Measurements from ENCODE around the gene CCDC82. TPM values are rescaled to one million over a fixed set of nuclear protein-coding genes. Genes with fewer than 3 reads are reported as not detected.

Gene CCDC82
- total and polyA plus RNA-seq, 12 donors = 9.1 to 33.7 (median 13.1) TPM

GRCh38 chr11:96376796-96377195, 12.9 kb downstream of the CCDC82 start:
- WGBS, 2 donors = 87 to 95% methylated on average over 1 of the region's 1 CpG
- intact Hi-C loops (cut with DNase I) = no loop called here
- ATAC-seq (no peak), DNase-seq (no peak)
- no peaks in the 10 kb centered on the region for H3K27me3 ChIP-seq
- H3K4me3 ChIP-seq = no peak overlapping the region
- no peaks in the 10 kb centered on the region for H3K4me1 ChIP-seq
- no peaks in the 10 kb centered on the region for H3K9me3 ChIP-seq
- H3K27ac ChIP-seq = no peak overlapping the region
- TF ChIP-seq CTCF (IDR thresholded peaks at IDR 0.05) = no peak
- peaks cover 0 to 71% (median 7%) of the 10 kb centered on the region in 9 donors for H3K36me3 ChIP-seq

- no peaks in the 10 kb centered on the region for H3K4me1 ChIP-seq
- no peak overlapping the region for H3K4me3 ChIP-seq
- peaks cover 0 to 74% (median 26%) of the 10 kb centered on the region in 9 donors for H3K36me3 ChIP-seq
- no peak for TF ChIP-seq CTCF (IDR thresholded peaks at IDR 0.05)
- ATAC-seq (no peak), DNase-seq (no peak)
- H3K27ac ChIP-seq = no peak overlapping the region
- peaks cover 0 to 3% (median 0%) of the 10 kb centered on the region in 11 donors for H3K9me3 ChIP-seq
- H3K27me3 ChIP-seq = no peaks in the 10 kb centered on the region
- intact Hi-C loops (cut with DNase I) = no loop called here
- 91 to 92% methylated on average over 4 of the region's 4 CpGs for WGBS, 2 donors
Observed at GRCh38 chr11:96373826-96374225, 15.9 kb downstream of the CCDC82 start.

- Histone ChIP-seq H3K27ac (no peak overlapping the region), H3K4me3 (no peak overlapping the region), H3K36me3 (peaks cover 0 to 100% (median 29%) of the 10 kb centered on the region in 9 donors), H3K27me3 (no peaks in the 10 kb centered on the region), H3K9me3 (peaks cover 0 to 14% (median 0%) of the 10 kb centered on the region in 11 donors), H3K4me1 (no peaks in the 10 kb centered on the region)
- 89 to 95% methylated on average over 2 of the region's 2 CpGs for WGBS, 2 donors
- intact Hi-C loops (cut with DNase I) = no loop called here
- DNase-seq (no peak), ATAC-seq (no peak)
- no peak for TF ChIP-seq CTCF (IDR thresholded peaks at IDR 0.05)
Observed at GRCh38 chr11:96367342-96367741, 22.4 kb downstream of the CCDC82 start.

GRCh38 chr11:96366024-96366423, 23.7 kb downstream of the CCDC82 start:
- no peaks in the 10 kb centered on the region for H3K4me1 ChIP-seq
- H3K27ac ChIP-seq = no peak overlapping the region
- WGBS, 2 donors = 87 to 97% methylated on average over 1 of the region's 1 CpG
- no peaks in the 10 kb centered on the region for H3K27me3 ChIP-seq
- peaks cover 0 to 100% (median 29%) of the 10 kb centered on the region in 9 donors for H3K36me3 ChIP-seq
- peaks cover 0 to 14% (median 0%) of the 10 kb centered on the region in 11 donors for H3K9me3 ChIP-seq
- no peak for TF ChIP-seq CTCF (IDR thresholded peaks at IDR 0.05)
- no peak for ATAC-seq
- no peak for DNase-seq
- intact Hi-C loops (cut with DNase I) = no loop called here
- H3K4me3 ChIP-seq = no peak overlapping the region

Data from heart right ventricle (tissue), 16 donors.